ENCODE results near the gene LACTBL1.

Gene LACTBL1

GRCh38 chr1:22944346-22945055 lies 28.2 kb downstream of the LACTBL1 start:
- no peak for DNase-seq (ENCODE audit: low spot score)

GRCh38 chr1:22941257-22941656 lies 31.4 kb downstream of the LACTBL1 start:
- no peak for DNase-seq (ENCODE audit: low spot score)

- DNase-seq (ENCODE audit: low spot score), result no peak
Measured at GRCh38 chr1:22936681-22937080, 36.0 kb downstream of the LACTBL1 start.

- no peak for DNase-seq (ENCODE audit: low spot score)
Measured at GRCh38 chr1:22935433-22935832, 37.2 kb downstream of the LACTBL1 start.

GRCh38 chr1:22932803-22933470 lies 39.7 kb downstream of the LACTBL1 start:
- DNase-seq (ENCODE audit: low spot score), result no peak

- DNase-seq (ENCODE audit: low spot score), result peak; percentile 73
Measured at GRCh38 chr1:22930240-22930912, 42.3 kb downstream of the LACTBL1 start.

- no peak for DNase-seq (ENCODE audit: low spot score)
Measured at GRCh38 chr1:22925111-22925510, 47.6 kb downstream of the LACTBL1 start.

- no peak for DNase-seq (ENCODE audit: low spot score)
Measured at GRCh38 chr1:22922640-22923039, 50.0 kb downstream of the LACTBL1 start.

- DNase-seq (ENCODE audit: low spot score), result no peak
Measured at GRCh38 chr1:22921452-22922126, 51.1 kb downstream of the LACTBL1 start.

GRCh38 chr1:22920734-22921451 lies 51.8 kb downstream of the LACTBL1 start:
- no peak for DNase-seq (ENCODE audit: low spot score)

- no peak for DNase-seq (ENCODE audit: low spot score)
Measured at GRCh38 chr1:22920026-22920733, 52.5 kb downstream of the LACTBL1 start.

GRCh38 chr1:22919341-22920025 lies 53.2 kb downstream of the LACTBL1 start:
- no peak for DNase-seq (ENCODE audit: low spot score)

- DNase-seq (ENCODE audit: low spot score), result no peak
Measured at GRCh38 chr1:22918644-22919043, 54.0 kb downstream of the LACTBL1 start.

- no peak for DNase-seq (ENCODE audit: low spot score)
Measured at GRCh38 chr1:22917989-22918388, 54.7 kb downstream of the LACTBL1 start.

GRCh38 chr1:22916471-22916820 lies 56.2 kb downstream of the LACTBL1 start:
- no peak for DNase-seq (ENCODE audit: low spot score)

GRCh38 chr1:22915816-22916470 lies 56.7 kb downstream of the LACTBL1 start:
- no peak for DNase-seq (ENCODE audit: low spot score)

GRCh38 chr1:22915231-22915630 lies 57.4 kb downstream of the LACTBL1 start:
- DNase-seq (ENCODE audit: low spot score), result no peak

GRCh38 chr1:22914633-22915217 lies 57.9 kb downstream of the LACTBL1 start:
- no peak for DNase-seq (ENCODE audit: low spot score)

GRCh38 chr1:22914156-22914555 lies 58.5 kb downstream of the LACTBL1 start:
- DNase-seq (ENCODE audit: low spot score), result no peak

Measured in COLO829 (cell line).